Measurements from ENCODE around the gene MT1E.

DNA sequence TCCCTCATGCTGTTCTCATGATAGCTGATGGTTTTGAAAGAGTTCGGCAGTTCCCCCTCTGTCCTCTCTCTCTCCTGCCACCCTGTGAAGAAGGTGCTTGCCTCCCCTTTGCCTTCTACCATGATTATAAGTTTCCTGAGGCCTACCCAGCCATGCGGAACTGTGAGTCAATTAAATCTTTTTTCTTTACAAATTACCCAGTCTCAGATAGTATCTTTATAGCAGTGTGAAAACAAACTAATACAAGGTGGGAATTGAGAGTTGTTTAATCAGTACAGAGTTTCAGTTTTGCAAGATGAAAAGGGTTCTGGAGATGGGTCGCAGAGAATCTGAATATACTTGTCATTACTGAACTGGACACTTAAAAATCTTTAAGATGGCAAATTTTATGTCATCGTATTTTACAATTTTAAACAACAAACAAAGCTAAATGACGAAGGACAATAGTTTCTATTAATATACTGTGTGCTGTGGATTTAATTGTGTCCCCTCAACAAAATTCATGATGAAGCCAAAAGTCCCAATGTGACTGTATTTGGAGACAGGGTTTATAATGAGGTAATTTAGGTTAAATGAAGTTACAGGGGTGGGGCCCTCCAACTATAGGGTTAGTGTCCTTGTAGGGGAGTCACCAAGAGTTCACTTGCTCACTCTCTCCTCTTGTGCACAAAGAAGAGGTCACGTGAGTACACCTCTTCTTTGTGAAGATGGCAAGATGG is 31.8 kb upstream of the MT1E start:
- TF ChIP-seq, protein P1, sequence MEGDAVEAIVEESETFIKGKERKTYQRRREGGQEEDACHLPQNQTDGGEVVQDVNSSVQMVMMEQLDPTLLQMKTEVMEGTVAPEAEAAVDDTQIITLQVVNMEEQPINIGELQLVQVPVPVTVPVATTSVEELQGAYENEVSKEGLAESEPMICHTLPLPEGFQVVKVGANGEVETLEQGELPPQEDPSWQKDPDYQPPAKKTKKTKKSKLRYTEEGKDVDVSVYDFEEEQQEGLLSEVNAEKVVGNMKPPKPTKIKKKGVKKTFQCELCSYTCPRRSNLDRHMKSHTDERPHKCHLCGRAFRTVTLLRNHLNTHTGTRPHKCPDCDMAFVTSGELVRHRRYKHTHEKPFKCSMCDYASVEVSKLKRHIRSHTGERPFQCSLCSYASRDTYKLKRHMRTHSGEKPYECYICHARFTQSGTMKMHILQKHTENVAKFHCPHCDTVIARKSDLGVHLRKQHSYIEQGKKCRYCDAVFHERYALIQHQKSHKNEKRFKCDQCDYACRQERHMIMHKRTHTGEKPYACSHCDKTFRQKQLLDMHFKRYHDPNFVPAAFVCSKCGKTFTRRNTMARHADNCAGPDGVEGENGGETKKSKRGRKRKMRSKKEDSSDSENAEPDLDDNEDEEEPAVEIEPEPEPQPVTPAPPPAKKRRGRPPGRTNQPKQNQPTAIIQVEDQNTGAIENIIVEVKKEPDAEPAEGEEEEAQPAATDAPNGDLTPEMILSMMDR (IDR thresholded peaks at IDR 0.05) = no peak
- TF ChIP-seq ETV6 (CRISPR knock-in tag; IDR thresholded peaks at IDR 0.05) (no peak), ZNF232 (CRISPR knock-in tag; IDR thresholded peaks at IDR 0.05) (no peak), ESRRA (CRISPR knock-in tag; IDR thresholded peaks at IDR 0.05; ENCODE audit: borderline replicate concordance) (no peak), ZNF219 (CRISPR knock-in tag; IDR thresholded peaks at IDR 0.05; ENCODE audit: borderline replicate concordance) (no peak), NFYB (CRISPR knock-in tag; conservative IDR thresholded peaks at IDR 0.05; ENCODE audit: low read depth) (no peak), ZNF317 (CRISPR knock-in tag; IDR thresholded peaks at IDR 0.05; ENCODE audit: borderline replicate concordance, low read depth) (no peak)
- TF ChIP-seq, protein P2, sequence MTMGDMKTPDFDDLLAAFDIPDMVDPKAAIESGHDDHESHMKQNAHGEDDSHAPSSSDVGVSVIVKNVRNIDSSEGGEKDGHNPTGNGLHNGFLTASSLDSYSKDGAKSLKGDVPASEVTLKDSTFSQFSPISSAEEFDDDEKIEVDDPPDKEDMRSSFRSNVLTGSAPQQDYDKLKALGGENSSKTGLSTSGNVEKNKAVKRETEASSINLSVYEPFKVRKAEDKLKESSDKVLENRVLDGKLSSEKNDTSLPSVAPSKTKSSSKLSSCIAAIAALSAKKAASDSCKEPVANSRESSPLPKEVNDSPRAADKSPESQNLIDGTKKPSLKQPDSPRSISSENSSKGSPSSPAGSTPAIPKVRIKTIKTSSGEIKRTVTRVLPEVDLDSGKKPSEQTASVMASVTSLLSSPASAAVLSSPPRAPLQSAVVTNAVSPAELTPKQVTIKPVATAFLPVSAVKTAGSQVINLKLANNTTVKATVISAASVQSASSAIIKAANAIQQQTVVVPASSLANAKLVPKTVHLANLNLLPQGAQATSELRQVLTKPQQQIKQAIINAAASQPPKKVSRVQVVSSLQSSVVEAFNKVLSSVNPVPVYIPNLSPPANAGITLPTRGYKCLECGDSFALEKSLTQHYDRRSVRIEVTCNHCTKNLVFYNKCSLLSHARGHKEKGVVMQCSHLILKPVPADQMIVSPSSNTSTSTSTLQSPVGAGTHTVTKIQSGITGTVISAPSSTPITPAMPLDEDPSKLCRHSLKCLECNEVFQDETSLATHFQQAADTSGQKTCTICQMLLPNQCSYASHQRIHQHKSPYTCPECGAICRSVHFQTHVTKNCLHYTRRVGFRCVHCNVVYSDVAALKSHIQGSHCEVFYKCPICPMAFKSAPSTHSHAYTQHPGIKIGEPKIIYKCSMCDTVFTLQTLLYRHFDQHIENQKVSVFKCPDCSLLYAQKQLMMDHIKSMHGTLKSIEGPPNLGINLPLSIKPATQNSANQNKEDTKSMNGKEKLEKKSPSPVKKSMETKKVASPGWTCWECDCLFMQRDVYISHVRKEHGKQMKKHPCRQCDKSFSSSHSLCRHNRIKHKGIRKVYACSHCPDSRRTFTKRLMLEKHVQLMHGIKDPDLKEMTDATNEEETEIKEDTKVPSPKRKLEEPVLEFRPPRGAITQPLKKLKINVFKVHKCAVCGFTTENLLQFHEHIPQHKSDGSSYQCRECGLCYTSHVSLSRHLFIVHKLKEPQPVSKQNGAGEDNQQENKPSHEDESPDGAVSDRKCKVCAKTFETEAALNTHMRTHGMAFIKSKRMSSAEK (CRISPR knock-in tag; IDR thresholded peaks at IDR 0.05; ENCODE audit: borderline replicate concordance) = no peak
- TF ChIP-seq, protein P3, sequence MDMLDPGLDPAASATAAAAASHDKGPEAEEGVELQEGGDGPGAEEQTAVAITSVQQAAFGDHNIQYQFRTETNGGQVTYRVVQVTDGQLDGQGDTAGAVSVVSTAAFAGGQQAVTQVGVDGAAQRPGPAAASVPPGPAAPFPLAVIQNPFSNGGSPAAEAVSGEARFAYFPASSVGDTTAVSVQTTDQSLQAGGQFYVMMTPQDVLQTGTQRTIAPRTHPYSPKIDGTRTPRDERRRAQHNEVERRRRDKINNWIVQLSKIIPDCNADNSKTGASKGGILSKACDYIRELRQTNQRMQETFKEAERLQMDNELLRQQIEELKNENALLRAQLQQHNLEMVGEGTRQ (CRISPR knock-in tag; IDR thresholded peaks at IDR 0.05) = no peak
- TF ChIP-seq, protein P4, sequence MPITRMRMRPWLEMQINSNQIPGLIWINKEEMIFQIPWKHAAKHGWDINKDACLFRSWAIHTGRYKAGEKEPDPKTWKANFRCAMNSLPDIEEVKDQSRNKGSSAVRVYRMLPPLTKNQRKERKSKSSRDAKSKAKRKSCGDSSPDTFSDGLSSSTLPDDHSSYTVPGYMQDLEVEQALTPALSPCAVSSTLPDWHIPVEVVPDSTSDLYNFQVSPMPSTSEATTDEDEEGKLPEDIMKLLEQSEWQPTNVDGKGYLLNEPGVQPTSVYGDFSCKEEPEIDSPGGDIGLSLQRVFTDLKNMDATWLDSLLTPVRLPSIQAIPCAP (CRISPR knock-in tag; IDR thresholded peaks at IDR 0.05) = no peak
- TF ChIP-seq, protein P5, sequence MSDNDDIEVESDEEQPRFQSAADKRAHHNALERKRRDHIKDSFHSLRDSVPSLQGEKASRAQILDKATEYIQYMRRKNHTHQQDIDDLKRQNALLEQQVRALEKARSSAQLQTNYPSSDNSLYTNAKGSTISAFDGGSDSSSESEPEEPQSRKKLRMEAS (CRISPR knock-in tag; IDR thresholded peaks at IDR 0.05) = no peak
- TF ChIP-seq, protein P6, sequence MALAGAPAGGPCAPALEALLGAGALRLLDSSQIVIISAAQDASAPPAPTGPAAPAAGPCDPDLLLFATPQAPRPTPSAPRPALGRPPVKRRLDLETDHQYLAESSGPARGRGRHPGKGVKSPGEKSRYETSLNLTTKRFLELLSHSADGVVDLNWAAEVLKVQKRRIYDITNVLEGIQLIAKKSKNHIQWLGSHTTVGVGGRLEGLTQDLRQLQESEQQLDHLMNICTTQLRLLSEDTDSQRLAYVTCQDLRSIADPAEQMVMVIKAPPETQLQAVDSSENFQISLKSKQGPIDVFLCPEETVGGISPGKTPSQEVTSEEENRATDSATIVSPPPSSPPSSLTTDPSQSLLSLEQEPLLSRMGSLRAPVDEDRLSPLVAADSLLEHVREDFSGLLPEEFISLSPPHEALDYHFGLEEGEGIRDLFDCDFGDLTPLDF (CRISPR knock-in tag; IDR thresholded peaks at IDR 0.05) = no peak

All from WTC11 (cell line).